Stomach (tissue), 9 donors: Measurements from ENCODE around the gene PSORS1C2. TPM values are rescaled to one million over a fixed set of nuclear protein-coding genes. Genes with fewer than 3 reads are reported as not detected.
A peak's percentile ranks its signal among the peaks of the same experiment; 100 is the strongest.

Experiments used
- DNase-seq, 2 donors: peaks; one replicate each; pipeline versions ENCODE4 v3.0.0 to v3.0.0-alpha.2; 2013 to 2019
- H3K27ac ChIP-seq, 5 donors: fragments of 200-600 bp in 4 of 5; sonication (generic) in 4 of 5; one replicate each; pipeline ENCODE4 v1.5.1; 2013 to 2019; ENCODE audit warnings: mild to moderate bottlenecking in 1 of 5, moderate library complexity in 1 of 5
- H3K27me3 ChIP-seq, 3 donors: fragments of 200-600 bp; sonication (generic); one replicate each; pipeline ENCODE4 v1.5.1; 2017 to 2019; ENCODE audit warnings: mixed run types in 1 of 3
- H3K36me3 ChIP-seq, 4 donors: fragments of 200-600 bp; sonication (generic); 1 replicate in 3 of 4; 2 replicates in 1 of 4; pipeline ENCODE4 v1.5.1; 2016 to 2019
- H3K4me1 ChIP-seq, 4 donors: fragments of 200-600 bp; sonication (generic); one replicate each; pipeline ENCODE4 v1.5.1; 2016 to 2019
- H3K4me3 ChIP-seq, 4 donors: fragments of 200-600 bp; sonication (generic) in 3 of 4; one replicate each; pipeline ENCODE4 v1.5.1; 2016 to 2019; ENCODE audit warnings: mild to moderate bottlenecking in 1 of 4
- H3K9me3 ChIP-seq, 4 donors: fragments of 200-600 bp; sonication (generic); one replicate each; pipeline ENCODE4 v1.5.1; 2016 to 2019
- EP300 ChIP-seq: sonication (generic); formaldehyde crosslinking; IDR thresholded peaks from one replicate; pipeline ENCODE4 v1.6.1; 2017; ENCODE audit warnings: antibody characterized with exemption
- POLR2A ChIP-seq, 4 donors: fragments of 450-650 bp; IDR thresholded peaks; one replicate each; pipeline ENCODE4 v1.6.1; 2016; ENCODE audit warnings: antibody characterized with exemption in 4 of 4, control low read depth in 2 of 4, mild to moderate bottlenecking in 1 of 4, moderate library complexity in 1 of 4
- POLR2AphosphoS5 ChIP-seq, 3 donors: sonication (generic); formaldehyde crosslinking; IDR thresholded peaks; one replicate each; pipeline ENCODE4 v1.6.1; 2016; ENCODE audit warnings: antibody characterized with exemption in 3 of 3
- WGBS, 5 donors: extraction: QIAGEN DNeasy Blood & Tissue Kit in 3 of 5; methylation state at CpG; one replicate each; pipeline versions ENCODE4 v1.1.5 to v1.1.7; 2013 to 2018; 5-methylcytosine and 5-hydroxymethylcytosine counted together
- intact Hi-C: fragments of 100-400 bp; cut with DNase I; formaldehyde crosslinking; loops from one replicate; pipeline ENCODE4 v1.15.1; 2023; ENCODE audit warnings: low total_unique reads
- polyA plus RNA-seq, 3 donors: library from polyadenylated mRNA; stranded (reverse); fragments of 200-250 nt; gene quantifications; one replicate each; pipeline ENCODE4 v1.2.3, GENCODE V29; 2013
- total RNA-seq, 5 donors: library from RNA; depleted of rRNA; stranded (reverse); fragments of >200 nt; gene quantifications; one replicate each; pipeline versions ENCODE4 v1.1.0 to v1.2.3, GENCODE V29; 2014 to 2016
- TF ChIP-seq, protein P1 (sequence below), 7 experiments: fragments of 450-650 bp in 4 of 7; fragments of 200-600 bp in 3 of 7; sonication (generic) in 3 of 7; IDR thresholded peaks; one replicate each; pipeline ENCODE4 v1.5.1; 2016 to 2019; ENCODE audit warnings: antibody characterized with exemption in 7 of 7, control low read depth in 2 of 7, mild to moderate bottlenecking in 1 of 7
- donor health status: healthy with polysubstance abuse.
- donor health status: Bipolar disorder and iron deficiency.
- donor health status: healthy.

PSORS1C2 gene
- total and polyA plus RNA-seq, 8 donors, result 0.73 to 1.6 TPM; not detected in 6

- Histone ChIP-seq H3K36me3 (no peaks in the 10 kb centered on the region), H3K9me3 (no peaks in the 10 kb centered on the region), H3K27ac (peak overlapping the region in 3 of 5 donors; percentile 22 to 74 (median 61)), H3K27me3 (no peaks in the 10 kb centered on the region), H3K4me3 (no peak overlapping the region), H3K4me1 (peaks cover 25 to 41% (median 34%) of the 10 kb centered on the region in 4 donors)
- no peak for TF ChIP-seq POLR2A (IDR thresholded peaks at IDR 0.05)
- no peak for TF ChIP-seq EP300
- TF ChIP-seq, protein P1, sequence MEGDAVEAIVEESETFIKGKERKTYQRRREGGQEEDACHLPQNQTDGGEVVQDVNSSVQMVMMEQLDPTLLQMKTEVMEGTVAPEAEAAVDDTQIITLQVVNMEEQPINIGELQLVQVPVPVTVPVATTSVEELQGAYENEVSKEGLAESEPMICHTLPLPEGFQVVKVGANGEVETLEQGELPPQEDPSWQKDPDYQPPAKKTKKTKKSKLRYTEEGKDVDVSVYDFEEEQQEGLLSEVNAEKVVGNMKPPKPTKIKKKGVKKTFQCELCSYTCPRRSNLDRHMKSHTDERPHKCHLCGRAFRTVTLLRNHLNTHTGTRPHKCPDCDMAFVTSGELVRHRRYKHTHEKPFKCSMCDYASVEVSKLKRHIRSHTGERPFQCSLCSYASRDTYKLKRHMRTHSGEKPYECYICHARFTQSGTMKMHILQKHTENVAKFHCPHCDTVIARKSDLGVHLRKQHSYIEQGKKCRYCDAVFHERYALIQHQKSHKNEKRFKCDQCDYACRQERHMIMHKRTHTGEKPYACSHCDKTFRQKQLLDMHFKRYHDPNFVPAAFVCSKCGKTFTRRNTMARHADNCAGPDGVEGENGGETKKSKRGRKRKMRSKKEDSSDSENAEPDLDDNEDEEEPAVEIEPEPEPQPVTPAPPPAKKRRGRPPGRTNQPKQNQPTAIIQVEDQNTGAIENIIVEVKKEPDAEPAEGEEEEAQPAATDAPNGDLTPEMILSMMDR (IDR thresholded peaks at IDR 0.05), result no peak
- TF ChIP-seq POLR2AphosphoS5 (IDR thresholded peaks at IDR 0.05), result no peak
- intact Hi-C loops, result no loop called here
- no peak for DNase-seq
- 65 to 74% (median 70%) methylated on average over 12 of the region's 12 CpGs for WGBS, 5 donors
Measured at GRCh38 chr6:31125586-31126363, 13.1 kb downstream of the PSORS1C2 start.

- Histone ChIP-seq H3K9me3 (no peaks in the 10 kb centered on the region), H3K27ac (peak overlapping the region in 2 of 5 donors; percentile 28 to 40), H3K27me3 (no peaks in the 10 kb centered on the region), H3K4me1 (peaks cover 25 to 41% (median 34%) of the 10 kb centered on the region in 4 donors), H3K4me3 (no peak overlapping the region), H3K36me3 (no peaks in the 10 kb centered on the region)
- TF ChIP-seq EP300 (no peak), POLR2AphosphoS5 (IDR thresholded peaks at IDR 0.05) (peak in 1 of 3 donors; percentile 46), POLR2A (IDR thresholded peaks at IDR 0.05) (no peak)
- TF ChIP-seq, protein P1 (IDR thresholded peaks at IDR 0.05), result no peak
- intact Hi-C loops, result no loop called here
- 45 to 59% (median 48%) methylated on average over 8 of the region's 8 CpGs for WGBS, 5 donors
- peak; percentile 52 to 63 for DNase-seq
Measured at GRCh38 chr6:31125162-31125561, 13.7 kb downstream of the PSORS1C2 start.

- DNase-seq, result peak; percentile 54 to 76
- peak overlapping the region in 3 of 5 donors; percentile 66 to 82 (median 70) for H3K27ac ChIP-seq
- WGBS, 5 donors, result 35 to 42% (median 37%) methylated on average over 16 of the region's 16 CpGs
- peaks cover 25 to 41% (median 34%) of the 10 kb centered on the region in 4 donors for H3K4me1 ChIP-seq
- H3K4me3 ChIP-seq, result no peak overlapping the region
- no peaks in the 10 kb centered on the region for H3K27me3 ChIP-seq
- TF ChIP-seq, protein P1 (IDR thresholded peaks at IDR 0.05), result no peak
- no peak for TF ChIP-seq EP300
- no peak for TF ChIP-seq POLR2AphosphoS5 (IDR thresholded peaks at IDR 0.05)
- TF ChIP-seq POLR2A (IDR thresholded peaks at IDR 0.05), result no peak
- intact Hi-C loops, result no loop called here
- no peaks in the 10 kb centered on the region for H3K36me3 ChIP-seq
- no peaks in the 10 kb centered on the region for H3K9me3 ChIP-seq
Measured at GRCh38 chr6:31122791-31123706, 15.8 kb downstream of the PSORS1C2 start.

- no peak for DNase-seq
- Histone ChIP-seq H3K27me3 (no peaks in the 10 kb centered on the region), H3K27ac (no peak overlapping the region), H3K36me3 (no peaks in the 10 kb centered on the region), H3K4me1 (peaks cover 15 to 48% (median 30%) of the 10 kb centered on the region in 4 donors), H3K4me3 (no peak overlapping the region), H3K9me3 (no peaks in the 10 kb centered on the region)
- intact Hi-C loops, result no loop called here
- WGBS, 5 donors, result 81 to 87% (median 85%) methylated on average over 11 to 12 of the region's 12 CpGs
- TF ChIP-seq EP300 (no peak), POLR2AphosphoS5 (IDR thresholded peaks at IDR 0.05) (no peak), POLR2A (IDR thresholded peaks at IDR 0.05) (no peak)
- TF ChIP-seq, protein P1 (IDR thresholded peaks at IDR 0.05), result no peak
Measured at GRCh38 chr6:31121131-31121790, 17.6 kb downstream of the PSORS1C2 start.
